Esophagus squamous epithelium (tissue), 4 donors: ENCODE results near the gene PDPN.

Experiments
- CTCF ChIP-seq, 6 experiments: fragments of 450-650 bp in 4 of 6; fragments of 200-600 bp in 2 of 6; sonication (generic) in 2 of 6; IDR thresholded peaks; one replicate each; pipeline ENCODE4 v1.5.1; 2016 to 2019; ENCODE audit warnings: antibody characterized with exemption in 6 of 6, mild to moderate bottlenecking in 4 of 6, moderate library complexity in 4 of 6
- POLR2A ChIP-seq, 4 donors: fragments of 450-650 bp; IDR thresholded peaks; one replicate each; pipeline ENCODE4 v1.6.1; 2017; ENCODE audit warnings: antibody characterized with exemption in 4 of 4, mild to moderate bottlenecking in 4 of 4, moderate library complexity in 3 of 4

GRCh38 chr1:13628218-13628617 is 44.6 kb downstream of the PDPN start:
- TF ChIP-seq POLR2A (IDR thresholded peaks at IDR 0.05) (no peak), CTCF (IDR thresholded peaks at IDR 0.05) (no peak)
